K562 (cell line): ENCODE data around the gene FNDC11. TPM values are rescaled to one million over a fixed set of nuclear protein-coding genes. Genes with fewer than 3 reads are reported as not detected.

Experiments
- ATAC-seq: fragments of 200-7000 bp; cut with Tn5 transposase; 3 replicates; pipeline ENCODE4 v1.9.1; 2020; ENCODE audit warnings: moderate library complexity
- BruUV-seq: library from RNA; stranded (reverse); fragments of 400-500 nt; replicated peaks from 2 replicates; lab custom pipeline; 2021; lab: Mats Ljungman, UMichigan
- CTCF ChIA-PET: fragments of 300-600 bp; formaldehyde crosslinking; extraction: SDS; loops from one replicate; lab custom pipeline; 2021; ENCODE audit warnings: low intra/inter-chr PET ratio; lab: Yijun Ruan, JAX
- POLR2A ChIA-PET: fragments of 300-600, 350-650 bp; sonication (Branson Sonifier 250); formaldehyde crosslinking; extraction: SDS; loops from one replicate; lab custom pipeline; 2021; ENCODE audit warnings: antibody characterized with exemption, inconsistent platforms; lab: Yijun Ruan, JAX
- DNase-seq, 4 experiments: peaks; one replicate each; pipeline versions ENCODE4 v3.0.0 to v3.0.0-alpha.2; 2011 to 2018; ENCODE audit warnings: low spot score in 3 of 4, mixed read lengths in 3 of 4; ENCODE audit errors: extremely low read depth in 1 of 4
- FAIRE-seq: peaks from 2 replicates; lab custom pipeline; 2011; peaks lifted over from hg19 to GRCh38; lab: Jason Lieb, UNC
- H2AFZ ChIP-seq: 2 replicates; pipeline ENCODE4 v1.6.0; 2011; ENCODE audit warnings: low read depth, low read length, control low read depth, inconsistent platforms
- H3K27ac ChIP-seq: fragments of 200-600 bp; 3 replicates; pipeline ENCODE4 v1.8.0; 2011; ENCODE audit warnings: low read depth, mild to moderate bottlenecking, control low read depth, inconsistent platforms, low read length, moderate library complexity, mixed read lengths; ENCODE audit errors: extremely low read depth
- H3K27me3 ChIP-seq, 2 experiments: fragments of 300-600 bp in 1 of 2; 2 replicates in 1 of 2; 3 replicates in 1 of 2; pipeline versions ENCODE4 v1.6.0 to v1.8.0; 2011; ENCODE audit warnings: inconsistent platforms in 2 of 2, low read length in 2 of 2, mild to moderate bottlenecking in 1 of 2, mixed read lengths in 1 of 2, moderate library complexity in 1 of 2; ENCODE audit not compliant: control insufficient read depth in 2 of 2, insufficient read depth in 2 of 2
- H3K36me3 ChIP-seq: fragments of 300-600 bp; 3 replicates; pipeline ENCODE4 v1.8.0; 2011; ENCODE audit warnings: mild to moderate bottlenecking, low read length, inconsistent platforms; ENCODE audit not compliant: control insufficient read depth, insufficient read depth
- H3K4me1 ChIP-seq, 2 experiments: fragments of 200-600 bp in 1 of 2; replicated peaks in 1 of 2; 2 replicates in 1 of 2; 3 replicates in 1 of 2; pipeline versions ENCODE4 v1.5.1 to v1.8.0; 2011; ENCODE audit warnings: inconsistent platforms in 2 of 2, low read length in 2 of 2, mild to moderate bottlenecking in 1 of 2, mixed read lengths in 1 of 2, moderate library complexity in 1 of 2; ENCODE audit not compliant: control insufficient read depth in 2 of 2, insufficient read depth in 2 of 2
- H3K4me2 ChIP-seq: 2 replicates; pipeline ENCODE4 v1.6.1; 2011; ENCODE audit warnings: low read length, control low read depth, inconsistent platforms, mixed read lengths; ENCODE audit not compliant: insufficient read depth
- H3K4me3 ChIP-seq: fragments of 200-600 bp; sonication (generic), shearing (Covaris generic); 2 replicates; pipeline ENCODE4 v1.5.1; 2016; ENCODE audit warnings: control low read depth, inconsistent platforms
- H3K79me2 ChIP-seq: fragments of 200-600 bp; 3 replicates; pipeline ENCODE4 v1.8.0; 2011; ENCODE audit warnings: low read length, inconsistent platforms; ENCODE audit not compliant: control insufficient read depth, insufficient read depth
- H3K9ac ChIP-seq, 2 experiments: 2 replicates each; pipeline versions ENCODE4 v1.6.0 to v1.6.1; 2011; ENCODE audit warnings: low read depth in 2 of 2, low read length in 2 of 2, control low read depth in 1 of 2, inconsistent platforms in 1 of 2, mild to moderate bottlenecking in 1 of 2, mixed read lengths in 1 of 2; ENCODE audit not compliant: insufficient read depth in 1 of 2
- H3K9me1 ChIP-seq: one replicate; pipeline ENCODE4 v1.6.0; 2011; ENCODE audit warnings: inconsistent platforms, mild to moderate bottlenecking, low read length, moderate library complexity; ENCODE audit not compliant: control insufficient read depth, insufficient read depth
- H3K9me3 ChIP-seq: replicated peaks from 2 replicates; pipeline ENCODE4 v1.5.1; 2011; ENCODE audit warnings: low read depth, low read length, inconsistent platforms; ENCODE audit not compliant: control insufficient read depth, insufficient read depth
- H4K20me1 ChIP-seq: replicated peaks from 2 replicates; pipeline ENCODE4 v1.6.1; 2011; ENCODE audit warnings: low read length, inconsistent platforms, mixed read lengths; ENCODE audit not compliant: control insufficient read depth, insufficient read depth
- EWSR1 ChIP-seq: fragments of 450-650 bp; IDR thresholded peaks from 2 replicates; pipeline ENCODE4 v1.6.1; 2018; ENCODE audit warnings: borderline replicate concordance, mild to moderate bottlenecking, low read depth, moderate library complexity; ENCODE audit not compliant: partially characterized antibody
- JUNB ChIP-seq: fragments of 450-650 bp; formaldehyde crosslinking; conservative IDR thresholded peaks from 2 replicates; pipeline ENCODE4 v1.4.0; 2020; ENCODE audit warnings: mild to moderate bottlenecking
- KAT8 ChIP-seq: fragments of 450-650 bp; IDR thresholded peaks from 2 replicates; pipeline ENCODE4 v1.6.1; 2016; ENCODE audit warnings: low read depth, mild to moderate bottlenecking
- NFE2L1 ChIP-seq: fragments of 450-650 bp; IDR thresholded peaks from 2 replicates; pipeline ENCODE4 v1.6.1; 2016; ENCODE audit warnings: missing genetic modification characterization, low read depth, mild to moderate bottlenecking, missing compliant biosample characterization, moderate library complexity, borderline replicate concordance
- POLR2G ChIP-seq: fragments of 200-400 bp; formaldehyde crosslinking; IDR thresholded peaks from 2 replicates; pipeline ENCODE4 v1.6.1; 2017; ENCODE audit warnings: low read depth, mild to moderate bottlenecking, antibody characterized with exemption, low read length, moderate library complexity
- PTTG1 ChIP-seq: fragments of 450-650 bp; IDR thresholded peaks from 2 replicates; pipeline ENCODE4 v1.6.1; 2016; ENCODE audit warnings: low read depth, mild to moderate bottlenecking, missing genetic modification characterization, missing compliant biosample characterization
- WGBS: fragments of 100-300 bp; shearing (Covaris generic); methylation state at CpG from one replicate; pipeline ENCODE4 v1.1.6; 2016; ENCODE audit warnings: low coverage, mixed read lengths; ENCODE audit not compliant: insufficient coverage; ENCODE audit errors: missing lambda C conversion rate; 5-methylcytosine and 5-hydroxymethylcytosine counted together
- in situ Hi-C: fragments of 300-500 bp; cut with MboI; formaldehyde crosslinking; loops from 4 replicates; pipeline ENCODE4 v1.15.0; 2018; ENCODE audit warnings: inconsistent platforms, mixed read lengths
- intact Hi-C: fragments of 100-400 bp; cut with micrococcal nuclease; formaldehyde crosslinking; loops from 2 replicates; pipeline ENCODE4 v1.14.2; 2022
- polyA plus RNA-seq, 8 experiments: library from polyadenylated mRNA; depleted of rRNA in 4 of 8; stranded (reverse) in 5 of 8; unstranded in 3 of 8; fragments of >200 nt; fragmentation: Nextera tagmentation in 2 of 8; fragmentation: Illumina TruSeq in 1 of 8; extraction: Ambion mirVana in 2 of 8; extraction: Trizol in 1 of 8; gene quantifications; 2 replicates each; pipeline versions ENCODE4 v1.2.1 to v1.2.3, GENCODE V29; 2011 to 2014; ENCODE audit warnings: inconsistent platforms in 1 of 8, missing spikeins in 1 of 8
- total RNA-seq, 7 experiments: library from RNA; depleted of rRNA in 6 of 7; stranded (reverse); fragments of >200 nt in 6 of 7; fragmentation: Illumina TruSeq in 2 of 7; extraction: Trizol in 2 of 7; gene quantifications; 2 replicates each; pipeline versions ENCODE4 v1.2.1 to v1.2.3, GENCODE V29; 2011 to 2021; ENCODE audit warnings: low replicate concordance in 1 of 7

Gene FNDC11
- total and polyA plus RNA-seq, 9 of the 15 experiments (the other 6 are each of a cell fraction or from before 2014, with no cell fraction given) = 0.08 to 2.3 (median 0.64) TPM; not detected in 2

- H3K36me3 ChIP-seq = no peaks in the 10 kb centered on the region
- H2AFZ ChIP-seq = no peak overlapping the region
- 42% methylated on average over 25 of the region's 39 CpGs for WGBS
- no peak overlapping the region for H3K4me2 ChIP-seq
- no peak for TF ChIP-seq KAT8
- no peak for TF ChIP-seq EWSR1
- TF ChIP-seq JUNB (CRISPR knock-in tag) = no peak
- TF ChIP-seq POLR2G = peak; percentile 49
- no peak for TF ChIP-seq PTTG1 (tag)
- TF ChIP-seq NFE2L1 = no peak
- FAIRE-seq (no peak), ATAC-seq (no peak), DNase-seq (peak in 1 of 4 experiments; percentile 39)
- POLR2A ChIA-PET = interaction anchor here (0.5 to 2.9 kb wide), 4 partner anchors 9 to 34 kb away, joined by 3 to 19 read pairs (median 4); partner anchors contain the start of gene PPDPF
- peaks cover 0 to 41% of the 10 kb centered on the region in 2 experiments; a peak in 3 of 5 replicates for H3K27me3 ChIP-seq
- no TSS peak for BruUV-seq
- H3K9me1 ChIP-seq = no peaks in the 10 kb centered on the region
- CTCF ChIA-PET = no interaction called here
- H3K79me2 ChIP-seq = no peaks in the 10 kb centered on the region
- H3K27ac ChIP-seq = no peak overlapping the region
- in situ Hi-C loops = no loop called here
- H3K4me1 ChIP-seq = peaks cover 0 to 51% of the 10 kb centered on the region in 2 experiments; a peak in 2 of 5 replicates
- no peak overlapping the region for H3K4me3 ChIP-seq
- H3K9me3 ChIP-seq = no peaks in the 10 kb centered on the region
- intact Hi-C loops = loop anchor here (10.0 kb wide), 2 partner anchors 125 to 175 kb away; partner anchors contain the start of genes ARFRP1, RTEL1, STMN3 and ZGPAT
- peaks cover 9% of the 10 kb centered on the region; the same call in 1 of the 2 replicates for H4K20me1 ChIP-seq
- peak overlapping the region in 1 of 2 experiments; percentile 64; a peak in 2 of 4 replicates for H3K9ac ChIP-seq
Observed at GRCh38 chr20:63529861-63530787, 23.8 kb upstream of the FNDC11 start.
